NT2/D1 (cell line): ENCODE data around the gene ZNF71.

Experiments used
- SUZ12 ChIP-seq: IDR thresholded peaks from 2 replicates; pipeline ENCODE4 v1.6.1; 2011; ENCODE audit not compliant: insufficient read length, insufficient read depth; ENCODE audit errors: extremely low read depth
- YY1 ChIP-seq: IDR thresholded peaks from 2 replicates; pipeline ENCODE4 v1.6.1; 2011; ENCODE audit not compliant: insufficient read length, insufficient read depth
- ZNF274 ChIP-seq: IDR thresholded peaks from 2 replicates; pipeline ENCODE4 v1.6.1; 2011; ENCODE audit warnings: mild to moderate bottlenecking, low read depth, low read length

- TF ChIP-seq SUZ12 (no peak), ZNF274 (no peak), YY1 (no peak)
These were observed 47.8 kb downstream of the ZNF71 start, which contains the start of gene SMIM17 for GRCh38 chr19:56642711-56643459.
